ENCODE data around the gene SLC2A5. TPM values are rescaled to one million over a fixed set of nuclear protein-coding genes. Genes with fewer than 3 reads are reported as not detected.
"Not testable (repeated sequence)": the region's sequence is repeated elsewhere in the genome, so short reads cannot be mapped to it uniquely, and the experiment has no call there.

SLC2A5 gene
- total RNA-seq, 1 donor from 2014 or later = not detected

DNA sequence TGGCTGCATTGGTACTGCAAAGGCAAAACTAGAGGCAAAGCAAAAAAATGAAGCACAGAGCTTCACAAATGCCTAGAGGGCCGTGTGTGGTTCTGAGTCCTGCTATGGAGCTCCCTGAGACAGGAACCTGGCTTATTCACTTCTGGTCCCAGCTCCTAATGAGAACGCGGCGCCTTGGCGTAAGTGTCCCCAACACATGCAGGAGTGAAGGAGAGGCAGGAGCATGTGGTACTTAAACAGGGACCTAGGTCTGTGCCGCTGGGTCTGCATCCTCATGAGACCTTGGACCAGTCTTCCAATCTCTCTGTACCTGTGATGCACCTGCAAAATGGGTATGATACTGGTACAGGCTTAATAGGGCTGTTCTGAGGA, 28.8 kb downstream of the SLC2A5 start:
- H3K4me3 Mint-ChIP-seq = no peak overlapping the region
- no peaks in the 10 kb centered on the region for H3K36me3 Mint-ChIP-seq (ENCODE audit: low read depth)
- no peaks in the 10 kb centered on the region for H3K4me1 Mint-ChIP-seq
- peaks cover 8% of the 10 kb centered on the region for H3K27me3 Mint-ChIP-seq
- no peak overlapping the region for H3K27ac Mint-ChIP-seq
- no peak for DNase-seq
- intact Hi-C loops (cut with micrococcal nuclease) = no loop called here
- peaks cover 5% of the 10 kb centered on the region for H3K9me3 Mint-ChIP-seq

DNA sequence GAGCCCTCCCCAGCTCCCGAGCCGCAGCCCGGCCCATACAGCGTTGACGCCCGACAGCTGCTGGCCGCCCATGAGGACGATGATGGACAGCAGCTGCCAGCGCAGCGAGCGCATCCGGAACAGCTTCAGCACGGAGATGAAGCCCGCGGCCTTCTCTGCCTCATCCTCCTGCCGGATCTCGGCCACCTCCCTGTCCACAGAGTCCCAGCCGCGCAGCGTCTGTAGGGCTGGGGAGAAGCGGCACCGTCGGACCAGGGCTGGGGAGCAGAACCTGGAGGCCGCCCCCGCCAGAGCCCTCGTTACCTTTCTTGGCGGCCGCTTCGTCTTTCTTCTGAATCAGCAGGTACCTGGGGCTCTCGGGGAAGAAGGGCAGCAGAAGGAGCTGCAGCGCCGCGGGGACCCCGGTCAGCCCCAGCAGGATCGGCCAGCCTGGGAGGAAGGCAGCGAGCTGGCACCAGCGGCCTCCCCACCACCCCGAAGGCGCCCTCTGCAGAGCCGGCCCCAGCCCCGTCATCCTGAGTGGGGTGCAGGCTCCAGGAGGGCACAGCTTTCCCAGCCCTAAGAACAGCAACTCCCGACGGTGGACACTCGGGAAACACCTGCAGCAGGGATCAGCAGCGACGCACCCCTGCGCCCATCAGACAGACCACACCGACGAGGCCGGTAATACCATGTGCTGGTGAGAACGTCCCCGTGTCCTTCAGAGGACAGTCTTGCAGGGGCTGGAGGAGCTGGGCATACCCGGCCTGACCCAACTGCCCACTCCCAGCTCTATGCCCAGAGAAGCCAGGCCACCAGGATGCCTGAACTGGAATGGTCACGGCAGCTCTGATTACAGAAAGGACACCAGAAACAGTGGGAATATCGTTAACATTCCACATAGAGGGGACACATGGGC, 29.4 kb downstream of the SLC2A5 start:
- H3K4me3 Mint-ChIP-seq = no peak overlapping the region
- peaks cover 3% of the 10 kb centered on the region for H3K27me3 Mint-ChIP-seq
- H3K36me3 Mint-ChIP-seq (ENCODE audit: low read depth) = no peaks in the 10 kb centered on the region
- H3K4me1 Mint-ChIP-seq = no peaks in the 10 kb centered on the region
- intact Hi-C loops (cut with micrococcal nuclease) = no loop called here
- H3K27ac Mint-ChIP-seq = no peak overlapping the region
- no peak for DNase-seq
- H3K9me3 Mint-ChIP-seq = peaks cover 9% of the 10 kb centered on the region

DNA sequence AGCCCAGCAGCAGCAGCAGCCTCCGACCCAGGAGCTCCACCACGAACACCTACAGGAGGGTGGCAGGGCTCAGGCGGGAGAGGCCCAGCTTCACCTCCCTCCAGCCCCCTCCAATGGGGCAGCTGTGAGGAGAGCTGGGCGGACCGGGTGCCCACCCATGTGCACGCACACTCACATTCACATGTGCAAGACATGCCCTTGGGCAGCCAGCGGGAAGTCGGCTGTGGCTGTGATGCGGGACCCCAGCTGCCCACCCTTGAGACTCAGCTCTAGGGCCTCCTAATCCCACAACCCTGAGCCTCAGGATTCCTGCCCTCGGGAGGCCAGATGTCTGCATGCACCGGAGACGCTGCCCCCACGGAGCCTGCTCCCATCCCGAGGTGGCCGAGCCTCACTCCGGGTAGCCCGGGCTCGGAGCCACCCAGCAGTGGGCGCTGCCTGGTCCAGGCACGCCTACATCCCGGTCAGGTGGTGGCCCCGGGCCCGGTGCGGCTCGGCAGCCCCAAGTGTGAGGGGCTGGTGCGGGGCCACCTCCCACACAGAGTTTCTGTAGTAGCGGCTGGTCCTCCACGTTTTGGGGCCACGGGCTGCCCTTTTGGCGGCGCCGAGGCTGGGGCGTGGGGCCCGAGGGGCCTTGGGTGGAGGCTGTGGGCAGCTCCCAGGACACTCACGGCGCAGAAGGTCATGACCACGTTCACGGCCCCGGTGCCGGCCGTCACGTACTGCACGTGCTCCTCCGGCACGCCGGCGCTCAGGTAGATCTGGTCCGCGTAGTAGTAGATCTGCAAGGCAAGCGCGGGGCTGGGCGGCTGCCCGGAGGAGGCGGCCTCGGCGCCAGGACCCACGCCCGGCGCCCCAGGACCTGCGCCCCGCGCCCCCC, 30.3 kb downstream of the SLC2A5 start:
- Mint-ChIP-seq H3K36me3 (ENCODE audit: low read depth) (no peaks in the 10 kb centered on the region), H3K4me1 (no peaks in the 10 kb centered on the region), H3K27me3 (peaks cover 2% of the 10 kb centered on the region), H3K27ac (no peak overlapping the region), H3K9me3 (peaks cover 18% of the 10 kb centered on the region), H3K4me3 (no peak overlapping the region)
- intact Hi-C loops (cut with micrococcal nuclease) = no loop called here
- DNase-seq = no peak

DNA sequence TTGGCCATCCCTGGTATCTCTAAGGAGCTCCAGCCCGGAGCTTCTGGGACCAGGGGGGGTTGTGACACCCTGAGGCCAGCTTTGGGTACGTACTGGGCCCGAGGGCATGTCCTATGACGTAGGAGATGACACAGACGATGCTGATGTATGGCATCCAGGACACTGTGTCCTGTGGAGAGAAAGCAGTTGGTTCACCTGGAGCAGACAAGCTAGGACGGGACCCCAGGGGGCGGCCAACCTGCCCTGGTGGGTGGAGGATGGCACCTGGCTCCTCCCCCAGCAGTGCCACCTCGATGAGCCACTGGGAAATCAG, 31.1 kb downstream of the SLC2A5 start:
- H3K27me3 Mint-ChIP-seq = peaks cover 3% of the 10 kb centered on the region
- intact Hi-C loops (cut with micrococcal nuclease) = no loop called here
- no peak overlapping the region for H3K4me3 Mint-ChIP-seq
- no peak for DNase-seq
- no peaks in the 10 kb centered on the region for H3K4me1 Mint-ChIP-seq
- H3K27ac Mint-ChIP-seq = no peak overlapping the region
- peaks cover 26% of the 10 kb centered on the region for H3K9me3 Mint-ChIP-seq
- H3K36me3 Mint-ChIP-seq (ENCODE audit: low read depth) = no peaks in the 10 kb centered on the region

DNA sequence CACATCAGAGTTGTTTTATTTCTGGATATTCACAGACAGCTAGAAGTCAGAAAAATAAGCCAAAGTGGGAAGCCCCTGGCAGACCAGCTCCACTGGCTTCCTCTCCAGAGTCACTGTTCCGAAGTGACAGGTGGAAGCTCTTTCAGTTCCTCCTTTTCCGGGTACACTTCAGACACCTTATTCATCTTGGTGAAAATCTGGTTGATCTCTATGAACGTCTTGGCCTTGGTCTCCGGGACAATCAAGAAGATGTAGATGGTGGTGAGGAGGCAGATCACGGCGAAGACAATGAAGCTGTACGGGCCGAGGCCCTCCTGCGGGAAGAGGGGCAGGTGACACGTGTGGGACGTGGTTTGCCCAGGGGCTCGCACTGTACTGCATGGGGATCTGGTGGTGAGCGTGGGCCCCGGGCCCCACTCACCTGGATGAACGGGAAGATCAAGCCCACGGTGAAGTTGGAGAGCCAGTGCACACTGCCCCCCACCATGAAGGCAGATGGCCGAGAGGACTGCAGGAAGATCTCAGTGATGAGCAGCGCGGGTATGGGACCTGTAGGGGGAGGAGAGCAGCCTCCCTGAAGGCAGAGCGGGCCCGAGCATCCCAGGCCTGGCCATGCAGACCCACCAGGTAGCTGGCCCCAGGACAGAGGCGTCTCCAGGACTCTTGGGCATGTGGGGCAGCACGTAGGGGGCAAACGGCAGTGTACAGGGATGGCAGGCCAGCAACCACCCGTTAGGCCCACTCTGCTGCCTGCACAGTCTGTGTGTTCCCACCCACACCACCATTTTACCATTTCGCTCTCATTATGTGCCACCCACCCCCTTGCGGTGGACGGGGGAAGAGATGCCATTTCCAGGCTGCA, 31.7 kb downstream of the SLC2A5 start:
- intact Hi-C loops (cut with micrococcal nuclease) = no loop called here
- H3K9me3 Mint-ChIP-seq = peaks cover 26% of the 10 kb centered on the region
- no peak overlapping the region for H3K27ac Mint-ChIP-seq
- no peak overlapping the region for H3K4me3 Mint-ChIP-seq
- no peak for DNase-seq
- no peaks in the 10 kb centered on the region for H3K36me3 Mint-ChIP-seq (ENCODE audit: low read depth)
- peaks cover 3% of the 10 kb centered on the region for H3K27me3 Mint-ChIP-seq
- H3K4me1 Mint-ChIP-seq = no peaks in the 10 kb centered on the region

DNA sequence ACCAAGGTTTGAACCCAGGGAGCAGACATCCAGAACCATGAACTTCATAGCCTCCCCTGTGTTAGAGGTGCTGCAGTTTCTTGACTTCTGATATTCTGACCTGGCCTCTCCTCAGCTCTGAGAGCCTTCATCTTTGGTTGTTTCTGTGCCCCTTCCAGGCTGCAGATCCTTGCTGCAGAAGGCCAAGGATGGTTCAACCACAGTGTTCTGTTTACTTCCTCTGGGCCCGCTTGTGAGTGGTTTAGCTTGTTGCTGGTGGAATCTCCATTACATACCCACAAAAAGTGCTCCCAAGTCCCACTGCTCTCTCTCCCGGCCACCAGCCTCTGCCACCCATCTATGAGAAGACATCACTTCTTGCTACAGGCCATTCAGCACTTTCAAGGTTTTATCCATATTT, 34.2 kb downstream of the SLC2A5 start:
- Mint-ChIP-seq H3K9me3 (peaks cover 30% of the 10 kb centered on the region), H3K36me3 (ENCODE audit: low read depth) (no peaks in the 10 kb centered on the region), H3K4me3 (no peak overlapping the region), H3K27ac (no peak overlapping the region), H3K27me3 (peaks cover 5% of the 10 kb centered on the region), H3K4me1 (no peaks in the 10 kb centered on the region)
- intact Hi-C loops (cut with micrococcal nuclease) = no loop called here
- no peak for DNase-seq

DNA sequence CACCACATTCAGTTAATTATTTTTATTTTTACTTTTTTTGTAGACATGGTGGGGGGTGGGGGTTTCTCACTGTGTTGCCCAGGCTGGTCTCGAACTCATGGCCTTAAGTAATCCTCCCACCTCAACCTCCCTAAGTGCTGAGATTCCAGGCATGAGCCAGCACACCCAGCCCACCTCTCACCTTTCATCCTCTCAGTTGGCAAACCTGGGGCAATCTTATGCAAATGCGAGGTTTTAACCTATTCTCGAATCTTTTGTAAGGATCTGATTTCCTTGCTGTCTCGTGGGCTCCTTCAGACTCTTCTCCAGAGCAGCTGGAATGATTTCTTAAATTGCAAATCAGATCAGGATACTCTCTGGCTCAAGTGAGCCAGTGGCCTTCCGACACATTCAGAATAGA, 36.1 kb downstream of the SLC2A5 start:
- no peak overlapping the region for H3K4me3 Mint-ChIP-seq
- peaks cover 8% of the 10 kb centered on the region for H3K27me3 Mint-ChIP-seq
- intact Hi-C loops (cut with micrococcal nuclease) = no loop called here
- H3K27ac Mint-ChIP-seq = no peak overlapping the region
- no peaks in the 10 kb centered on the region for H3K4me1 Mint-ChIP-seq
- no peak for DNase-seq
- peaks cover 30% of the 10 kb centered on the region for H3K9me3 Mint-ChIP-seq
- H3K36me3 Mint-ChIP-seq (ENCODE audit: low read depth) = no peaks in the 10 kb centered on the region

DNA sequence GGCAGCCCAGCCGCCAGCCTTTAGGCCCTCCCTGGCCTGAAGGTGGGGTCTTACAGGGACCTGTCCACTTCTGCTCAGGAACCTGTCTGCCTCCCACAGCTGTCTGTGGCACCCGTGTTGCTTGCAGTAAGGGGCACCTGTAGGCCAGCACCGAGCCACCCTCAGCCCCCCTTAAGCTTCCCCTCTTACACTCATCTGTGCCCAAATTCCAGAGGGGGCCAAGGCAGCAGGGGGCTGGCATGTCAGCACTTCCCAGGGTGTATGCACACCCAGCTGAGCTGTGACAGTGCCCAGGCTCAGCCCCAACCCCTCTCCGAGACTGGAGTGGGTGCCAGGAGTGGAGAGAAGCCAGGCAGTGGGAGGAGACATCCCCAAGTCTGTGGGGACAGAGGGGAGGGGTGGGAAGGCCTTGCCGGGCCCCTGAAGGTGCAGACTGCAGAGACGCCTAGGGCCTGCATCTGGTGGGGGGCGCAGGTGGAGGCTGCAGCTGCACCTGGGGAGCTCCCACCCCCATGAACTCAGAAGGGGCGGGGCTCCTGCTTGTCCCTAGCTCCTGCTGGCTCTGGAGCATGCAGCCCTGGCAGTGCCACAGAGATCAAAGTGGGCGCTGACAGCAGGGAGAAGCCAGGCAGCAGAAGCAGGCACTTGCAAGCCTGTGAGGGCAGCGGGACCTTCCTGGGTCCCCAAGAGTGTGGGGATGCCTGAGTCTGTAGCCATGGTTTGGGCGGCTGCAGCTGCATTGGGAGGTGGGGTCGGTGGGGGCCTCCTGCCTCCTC, 37.8 kb downstream of the SLC2A5 start:
- Mint-ChIP-seq H3K36me3 (ENCODE audit: low read depth) (no peaks in the 10 kb centered on the region), H3K27me3 (peaks cover 10% of the 10 kb centered on the region), H3K4me1 (no peaks in the 10 kb centered on the region), H3K4me3 (no peak overlapping the region), H3K27ac (no peak overlapping the region), H3K9me3 (peaks cover 30% of the 10 kb centered on the region)
- intact Hi-C loops (cut with micrococcal nuclease) = no loop called here
- DNase-seq = no peak

DNA sequence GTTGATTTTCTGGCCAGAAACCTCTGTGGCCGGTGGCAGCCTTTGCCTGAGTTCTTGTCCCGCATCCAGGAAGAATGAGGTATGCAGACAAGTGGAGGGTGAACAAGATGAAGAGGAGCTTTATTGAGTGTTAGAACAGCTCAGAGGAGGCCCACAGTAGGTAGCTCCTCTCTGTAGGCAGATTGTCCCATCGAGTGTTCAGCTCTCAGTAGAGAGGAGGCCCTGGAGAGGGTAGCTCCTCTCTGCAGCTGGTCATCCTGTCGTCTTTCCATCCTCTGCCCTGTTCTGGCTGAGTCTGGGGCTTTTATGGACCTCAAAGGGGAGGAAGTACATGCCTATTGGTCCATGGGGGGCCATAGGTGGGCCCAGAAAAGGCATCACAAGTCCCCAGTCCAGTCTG, 38.4 kb downstream of the SLC2A5 start:
- H3K4me1 Mint-ChIP-seq, H3K4me3 Mint-ChIP-seq, H3K27me3 Mint-ChIP-seq: not testable (repeated sequence)

DNA sequence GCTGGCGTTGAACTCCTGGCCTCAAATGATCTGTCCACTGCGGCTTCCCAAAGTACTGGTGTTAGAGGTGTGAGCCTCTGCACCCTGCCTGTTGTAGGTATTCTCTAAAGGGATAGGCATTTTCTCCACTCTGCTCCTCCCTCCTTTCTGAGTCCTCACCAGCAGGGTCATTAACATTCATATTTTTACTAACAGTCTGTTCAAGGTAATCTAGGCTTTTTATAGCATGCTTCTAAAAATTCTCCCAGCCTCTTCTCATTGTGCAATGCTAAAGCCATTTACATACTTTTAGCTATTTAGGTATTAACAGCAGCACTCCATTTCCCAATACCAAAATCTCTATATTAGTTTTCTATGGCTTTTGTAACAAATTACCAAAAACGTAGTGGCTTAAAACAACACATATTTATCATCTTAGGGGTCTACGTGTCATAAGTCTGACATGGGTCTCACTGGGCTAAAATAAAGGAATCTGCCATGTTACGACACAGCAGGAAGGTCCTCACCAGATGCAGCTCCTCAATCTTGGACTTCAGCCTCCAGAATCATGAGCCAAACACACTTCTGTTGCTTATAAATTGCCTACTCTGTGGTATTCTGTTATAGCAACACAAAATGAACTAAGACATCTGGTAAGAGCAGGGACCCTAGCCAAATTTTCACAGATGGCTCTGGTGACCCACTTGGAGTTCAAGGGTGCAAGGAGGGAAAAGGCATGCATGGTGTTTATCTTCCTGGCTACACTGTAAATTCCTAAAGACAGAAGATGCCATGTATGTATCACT, 40.3 kb downstream of the SLC2A5 start:
- no peak overlapping the region for H3K4me3 Mint-ChIP-seq
- H3K27ac Mint-ChIP-seq = no peak overlapping the region
- H3K9me3 Mint-ChIP-seq = peaks cover 12% of the 10 kb centered on the region
- no peaks in the 10 kb centered on the region for H3K4me1 Mint-ChIP-seq
- H3K36me3 Mint-ChIP-seq (ENCODE audit: low read depth) = no peaks in the 10 kb centered on the region
- peaks cover 8% of the 10 kb centered on the region for H3K27me3 Mint-ChIP-seq
- intact Hi-C loops (cut with micrococcal nuclease) = no loop called here
- no peak for DNase-seq

More for the DNA sequence above, 38.4 kb downstream of the SLC2A5 start:
- H3K27ac Mint-ChIP-seq; H3K36me3 Mint-ChIP-seq (ENCODE audit: low read depth); DNase-seq; intact Hi-C loops (cut with micrococcal nuclease): not testable (repeated sequence)
- H3K9me3 Mint-ChIP-seq = peaks cover 30% of the 10 kb centered on the region

DNA sequence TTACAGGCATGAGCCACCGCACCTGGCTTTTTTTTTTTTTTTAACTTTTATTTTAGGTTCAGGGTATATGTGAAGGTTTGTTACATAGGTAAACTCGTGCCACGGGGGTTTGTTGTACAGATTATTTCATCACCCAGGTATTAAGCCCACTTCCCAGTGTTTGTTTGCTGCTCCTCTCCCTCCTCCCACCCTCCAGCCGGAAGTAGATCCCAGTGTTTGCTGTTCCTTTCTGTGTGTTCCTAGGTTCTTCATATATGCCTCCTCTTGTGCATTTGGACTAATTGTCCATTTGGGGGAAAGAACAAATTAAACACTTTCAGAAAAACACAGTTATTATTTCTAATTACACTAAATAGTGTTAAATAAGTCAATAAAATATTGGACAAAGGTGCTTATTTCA, 42.1 kb downstream of the SLC2A5 start:
- Mint-ChIP-seq H3K9me3 (peaks cover 5% of the 10 kb centered on the region), H3K27me3 (peaks cover 7% of the 10 kb centered on the region), H3K4me1 (no peaks in the 10 kb centered on the region), H3K4me3 (no peak overlapping the region), H3K27ac (no peak overlapping the region), H3K36me3 (ENCODE audit: low read depth) (no peaks in the 10 kb centered on the region)
- intact Hi-C loops (cut with micrococcal nuclease) = no loop called here
- no peak for DNase-seq

DNA sequence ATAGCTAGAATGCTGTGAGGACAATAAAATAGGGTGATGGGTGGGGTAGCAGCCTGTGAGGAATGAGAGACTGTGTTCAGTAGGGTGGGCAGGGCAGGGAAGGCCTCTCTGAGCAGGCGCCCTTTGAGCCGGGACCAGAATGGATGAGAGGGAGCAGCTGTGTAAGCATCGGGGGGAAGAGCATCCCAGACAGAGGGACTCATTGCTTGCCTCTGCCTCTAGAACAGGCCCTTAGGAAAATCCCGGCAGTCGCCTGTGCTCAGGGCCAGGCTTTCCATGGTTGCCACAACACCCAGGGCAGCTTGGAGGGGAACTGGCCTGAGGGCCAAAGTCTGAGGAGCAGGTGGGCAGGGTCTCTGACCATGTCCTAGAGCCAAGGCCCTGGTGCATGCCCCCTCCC, 44.0 kb downstream of the SLC2A5 start:
- intact Hi-C loops (cut with micrococcal nuclease) = no loop called here
- Mint-ChIP-seq H3K4me1 (no peaks in the 10 kb centered on the region), H3K36me3 (ENCODE audit: low read depth) (no peaks in the 10 kb centered on the region), H3K27me3 (peaks cover 10% of the 10 kb centered on the region), H3K9me3 (no peaks in the 10 kb centered on the region), H3K4me3 (no peak overlapping the region), H3K27ac (no peak overlapping the region)
- DNase-seq = no peak

DNA sequence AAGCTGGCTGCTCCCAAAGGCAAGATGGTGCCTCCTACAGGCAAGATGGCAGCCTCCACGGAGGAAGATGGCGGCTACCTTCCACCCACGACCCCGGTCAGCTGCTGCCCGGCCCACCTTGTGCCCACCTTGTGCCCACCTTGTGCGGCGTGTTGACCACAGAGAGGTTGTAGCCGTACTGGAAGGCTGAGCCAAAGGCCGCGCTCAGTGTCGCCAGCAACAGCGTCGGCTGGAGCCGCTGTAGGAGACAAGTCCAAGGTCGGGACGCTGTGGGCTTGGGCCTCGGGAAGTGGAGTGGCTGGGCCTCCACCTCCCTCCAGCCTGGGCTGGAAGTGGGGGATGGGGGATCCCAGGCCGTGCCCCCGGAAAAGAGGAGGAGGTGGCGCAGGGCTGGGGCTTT, 44.6 kb downstream of the SLC2A5 start:
- intact Hi-C loops (cut with micrococcal nuclease) = no loop called here
- Mint-ChIP-seq H3K27ac (no peak overlapping the region), H3K4me1 (no peaks in the 10 kb centered on the region), H3K9me3 (no peaks in the 10 kb centered on the region), H3K4me3 (no peak overlapping the region), H3K27me3 (peaks cover 13% of the 10 kb centered on the region), H3K36me3 (ENCODE audit: low read depth) (no peaks in the 10 kb centered on the region)
- no peak for DNase-seq

Measured in activated CD4-positive, alpha-beta T cell treated with anti-CD3 and anti-CD28 coated beads, Interleukin-2, amount 10 ng/mL, durations not matched to agents 24 days and 14 days (primary cell).